ENCODE results near the gene KAT2B.

- no peak for TF ChIP-seq CTCF (IDR thresholded peaks at IDR 0.05)
- TF ChIP-seq POLR2A (IDR thresholded peaks at IDR 0.05), result no peak
- TF ChIP-seq POLR2AphosphoS5 (IDR thresholded peaks at IDR 0.05), result no peak
Measured at GRCh38 chr3:20064796-20065564, 24.7 kb downstream of the KAT2B start.

Measured in gastroesophageal sphincter (tissue), 3 donors.